Measurements from ENCODE around the gene BPIFB4. TPM values are rescaled to one million over a fixed set of nuclear protein-coding genes. Genes with fewer than 3 reads are reported as not detected.

BPIFB4 gene
- total RNA-seq, 1 donor from 2014 or later = not detected

DNA sequence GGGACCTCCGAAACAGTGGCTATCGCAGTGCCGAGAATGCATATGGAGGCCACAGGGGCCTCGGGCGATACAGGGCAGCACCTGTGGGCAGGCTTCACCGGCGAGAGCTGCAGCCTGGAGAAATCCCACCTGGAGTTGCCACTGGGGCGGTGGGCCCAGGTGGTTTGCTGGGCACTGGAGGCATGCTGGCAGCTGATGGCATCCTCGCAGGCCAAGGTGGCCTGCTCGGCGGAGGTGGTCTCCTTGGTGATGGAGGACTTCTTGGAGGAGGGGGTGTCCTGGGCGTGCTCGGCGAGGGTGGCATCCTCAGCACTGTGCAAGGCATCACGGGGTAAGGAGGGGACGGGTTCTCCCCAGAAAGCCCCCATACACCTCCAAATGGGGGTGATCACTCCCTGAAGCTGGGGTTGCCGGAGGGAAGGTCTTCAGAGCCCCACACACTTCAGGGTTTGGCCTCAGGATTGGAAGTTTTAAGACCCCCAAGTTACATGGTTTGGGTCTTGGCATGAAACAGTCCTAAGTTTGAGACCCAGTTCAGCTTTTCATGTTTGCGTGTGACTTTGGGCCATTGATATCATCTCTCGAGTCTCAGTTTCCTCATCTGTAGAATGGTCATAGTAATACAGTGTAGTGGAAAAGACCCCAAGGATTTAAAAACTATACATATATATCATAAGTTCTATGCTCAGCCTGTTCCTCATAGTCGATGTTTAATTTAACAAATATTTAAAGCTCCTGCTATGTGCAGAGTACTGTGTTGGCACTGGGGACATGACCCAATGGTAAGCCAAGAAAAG lies 4.3 kb downstream of the BPIFB4 start:
- ChIA-PET CTCF (no interaction called here), POLR2A (no interaction called here)
- H3K4me3 Mint-ChIP-seq = no peak overlapping the region
- DNase-seq = no peak
- intact Hi-C loops (cut with micrococcal nuclease) = no loop called here
- no peaks in the 10 kb centered on the region for H3K36me3 Mint-ChIP-seq (ENCODE audit: low read depth)
- no peaks in the 10 kb centered on the region for H3K9me3 Mint-ChIP-seq
- no peak overlapping the region for H3K27ac Mint-ChIP-seq
- ATAC-seq (ENCODE audit: low read depth) = no peak
- no peaks in the 10 kb centered on the region for H3K4me1 Mint-ChIP-seq
- H3K27me3 Mint-ChIP-seq = no peaks in the 10 kb centered on the region
- no peak for TF ChIP-seq CTCF (IDR thresholded peaks at IDR 0.05)

GRCh38 chr20:33084722-33085121 lies 5.3 kb downstream of the BPIFB4 start:
- TF ChIP-seq CTCF (IDR thresholded peaks at IDR 0.05) = no peak
- H3K27ac Mint-ChIP-seq = no peak overlapping the region
- ATAC-seq (ENCODE audit: low read depth) (no peak), DNase-seq (no peak)
- no peaks in the 10 kb centered on the region for H3K9me3 Mint-ChIP-seq
- H3K27me3 Mint-ChIP-seq = no peaks in the 10 kb centered on the region
- ChIA-PET CTCF (no interaction called here), POLR2A (no interaction called here)
- intact Hi-C loops (cut with micrococcal nuclease) = no loop called here
- no peaks in the 10 kb centered on the region for H3K36me3 Mint-ChIP-seq (ENCODE audit: low read depth)
- H3K4me1 Mint-ChIP-seq = no peaks in the 10 kb centered on the region
- no peak overlapping the region for H3K4me3 Mint-ChIP-seq

- H3K27ac Mint-ChIP-seq = no peak overlapping the region
- H3K27me3 Mint-ChIP-seq = no peaks in the 10 kb centered on the region
- intact Hi-C loops (cut with micrococcal nuclease) = no loop called here
- no peak for TF ChIP-seq CTCF (IDR thresholded peaks at IDR 0.05)
- H3K4me1 Mint-ChIP-seq = no peaks in the 10 kb centered on the region
- H3K9me3 Mint-ChIP-seq = no peaks in the 10 kb centered on the region
- ATAC-seq (ENCODE audit: low read depth) (no peak), DNase-seq (no peak)
- POLR2A ChIA-PET = no interaction called here
- no peak overlapping the region for H3K4me3 Mint-ChIP-seq
- CTCF ChIA-PET = interaction anchor here (0.9 kb wide), 1 partner anchor 10 kb away, joined by 3 read pairs; no protein-coding TSS in a partner anchor
- H3K36me3 Mint-ChIP-seq (ENCODE audit: low read depth) = no peaks in the 10 kb centered on the region
These were observed 6.7 kb downstream of the BPIFB4 start for GRCh38 chr20:33086052-33086722.

DNA sequence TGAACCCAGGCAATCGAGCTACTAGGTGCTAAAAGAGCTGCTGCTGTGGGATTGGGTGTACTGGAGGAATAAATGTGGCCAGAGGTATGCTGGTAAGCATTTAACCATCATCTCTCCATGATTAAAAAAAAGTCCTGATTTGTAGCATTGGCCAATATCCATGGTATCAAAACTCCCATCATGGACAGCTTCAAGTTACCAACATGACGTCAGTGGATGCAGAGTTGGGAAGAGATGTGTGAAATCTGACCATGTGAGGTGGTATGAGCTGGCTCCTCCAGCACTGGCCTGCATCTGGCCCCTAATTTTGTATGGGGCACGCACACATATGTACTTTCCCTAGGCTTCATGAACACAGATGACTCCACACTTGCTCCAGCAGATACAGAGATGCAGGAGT lies 11.7 kb downstream of the BPIFB4 start:
- no peak for DNase-seq
- Mint-ChIP-seq H3K27me3 (no peaks in the 10 kb centered on the region), H3K4me3 (no peak overlapping the region), H3K4me1 (no peaks in the 10 kb centered on the region), H3K9me3 (no peaks in the 10 kb centered on the region), H3K36me3 (ENCODE audit: low read depth) (no peaks in the 10 kb centered on the region), H3K27ac (no peak overlapping the region)
- TF ChIP-seq CTCF (IDR thresholded peaks at IDR 0.05) = no peak
- intact Hi-C loops (cut with micrococcal nuclease) = no loop called here
- POLR2A ChIA-PET = no interaction called here
- CTCF ChIA-PET = interaction anchor here (0.6 kb wide), 1 partner anchor 16 kb away, joined by 3 read pairs; no protein-coding TSS in a partner anchor
- no peak for ATAC-seq (ENCODE audit: low read depth)

DNA sequence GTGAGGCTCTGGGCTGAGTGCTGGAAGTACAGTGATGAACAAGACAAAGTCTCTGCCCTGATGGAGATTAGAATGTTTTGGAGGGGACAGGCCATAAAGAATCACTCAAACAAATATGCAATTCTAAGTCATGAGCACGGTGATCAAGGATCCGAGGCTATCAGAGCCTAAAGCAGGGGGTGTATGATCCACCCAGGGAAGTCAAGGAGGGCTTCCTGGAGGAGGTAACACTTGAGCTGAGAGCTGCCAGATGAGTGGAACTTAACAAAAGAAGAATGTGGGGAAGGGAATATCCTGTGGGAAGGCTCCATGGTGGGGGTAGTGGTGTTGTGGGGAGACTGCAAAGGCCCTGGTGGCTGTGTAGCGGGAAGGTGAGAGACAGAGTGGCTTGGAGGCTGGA lies 12.2 kb downstream of the BPIFB4 start:
- no peak for ATAC-seq (ENCODE audit: low read depth)
- no peaks in the 10 kb centered on the region for H3K9me3 Mint-ChIP-seq
- intact Hi-C loops (cut with micrococcal nuclease) = no loop called here
- CTCF ChIA-PET = no interaction called here
- POLR2A ChIA-PET = no interaction called here
- no peak overlapping the region for H3K4me3 Mint-ChIP-seq
- no peaks in the 10 kb centered on the region for H3K36me3 Mint-ChIP-seq (ENCODE audit: low read depth)
- H3K4me1 Mint-ChIP-seq = no peaks in the 10 kb centered on the region
- DNase-seq = no peak
- H3K27me3 Mint-ChIP-seq = no peaks in the 10 kb centered on the region
- H3K27ac Mint-ChIP-seq = no peak overlapping the region
- TF ChIP-seq CTCF (IDR thresholded peaks at IDR 0.05) = no peak
